HG03378 (cell line): Measurements from ENCODE around the gene DPH1.
A peak's percentile ranks its signal among the peaks of the same experiment; 100 is the strongest.

ENCODE experiments used
- ATAC-seq: cut with Tn5 transposase; IDR thresholded peaks from one replicate; pipeline ENCODE4 v1.9.1; 2021; ENCODE audit warnings: mild to moderate bottlenecking, moderate library complexity; ENCODE audit not compliant: unreplicated experiment

Gene DPH1

DNA sequence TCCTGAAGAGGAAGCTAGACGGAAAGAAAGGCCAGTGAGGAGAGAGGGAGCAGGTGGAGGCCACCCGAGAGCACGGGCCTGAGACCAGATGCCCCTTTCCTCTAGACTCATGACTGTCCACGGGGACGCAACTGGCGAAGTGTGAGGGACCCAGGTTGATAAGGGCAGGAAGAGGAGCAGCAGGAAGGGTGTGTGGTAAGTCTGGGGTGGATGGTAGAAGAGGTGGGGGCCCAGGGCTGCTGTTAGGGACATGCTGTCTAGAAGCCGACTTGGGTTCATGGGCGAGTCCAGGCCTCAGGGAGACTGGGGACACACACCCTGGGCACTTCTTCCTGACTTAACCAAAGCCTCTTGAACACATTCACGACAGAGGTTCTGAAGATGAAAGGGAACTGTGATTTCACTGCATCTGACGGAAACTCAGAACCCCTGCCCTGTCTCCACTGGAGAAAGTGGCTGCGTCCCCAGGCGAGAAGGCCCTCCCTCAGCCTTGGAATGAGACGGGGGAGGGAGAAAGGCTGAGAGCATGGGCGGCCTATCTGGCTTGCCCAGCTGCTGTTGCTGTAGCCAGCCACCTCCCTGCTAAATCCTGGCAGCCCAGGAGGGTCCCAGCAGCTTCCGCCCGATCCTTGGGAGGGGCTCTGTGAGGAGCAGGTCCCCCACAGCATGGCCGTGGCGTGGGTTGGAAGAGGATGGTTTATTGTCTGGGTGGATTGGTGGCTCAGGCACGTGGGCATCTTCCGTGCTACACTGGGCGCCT lies 30.9 kb downstream of the DPH1 start:
- ATAC-seq: no peak

DNA sequence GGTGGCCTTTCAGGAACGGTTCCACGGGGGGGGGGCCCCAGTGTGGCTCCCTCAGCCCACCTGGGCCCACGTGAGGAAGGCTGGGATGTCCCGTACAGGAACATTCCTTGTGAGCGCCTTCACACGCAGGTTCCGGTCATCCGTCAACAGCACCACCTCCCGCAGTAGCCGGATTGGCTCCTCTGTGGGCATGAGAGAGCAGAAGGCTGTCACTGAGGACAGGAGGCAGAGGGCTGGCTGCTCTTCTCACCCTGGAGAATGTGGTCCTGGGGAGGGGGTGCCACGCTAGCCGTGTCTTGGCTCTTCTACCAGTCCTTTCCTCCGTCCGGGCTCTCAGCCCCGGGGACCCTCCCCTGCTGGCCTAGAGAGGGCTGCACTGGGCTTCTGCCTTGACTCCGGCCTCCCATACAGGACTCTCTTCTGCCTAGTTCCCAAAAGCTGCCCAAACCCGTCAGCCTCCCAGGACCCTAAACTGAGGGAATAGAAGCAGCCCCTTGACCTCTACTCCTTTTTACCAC lies 31.5 kb downstream of the DPH1 start:
- no peak for ATAC-seq

DNA sequence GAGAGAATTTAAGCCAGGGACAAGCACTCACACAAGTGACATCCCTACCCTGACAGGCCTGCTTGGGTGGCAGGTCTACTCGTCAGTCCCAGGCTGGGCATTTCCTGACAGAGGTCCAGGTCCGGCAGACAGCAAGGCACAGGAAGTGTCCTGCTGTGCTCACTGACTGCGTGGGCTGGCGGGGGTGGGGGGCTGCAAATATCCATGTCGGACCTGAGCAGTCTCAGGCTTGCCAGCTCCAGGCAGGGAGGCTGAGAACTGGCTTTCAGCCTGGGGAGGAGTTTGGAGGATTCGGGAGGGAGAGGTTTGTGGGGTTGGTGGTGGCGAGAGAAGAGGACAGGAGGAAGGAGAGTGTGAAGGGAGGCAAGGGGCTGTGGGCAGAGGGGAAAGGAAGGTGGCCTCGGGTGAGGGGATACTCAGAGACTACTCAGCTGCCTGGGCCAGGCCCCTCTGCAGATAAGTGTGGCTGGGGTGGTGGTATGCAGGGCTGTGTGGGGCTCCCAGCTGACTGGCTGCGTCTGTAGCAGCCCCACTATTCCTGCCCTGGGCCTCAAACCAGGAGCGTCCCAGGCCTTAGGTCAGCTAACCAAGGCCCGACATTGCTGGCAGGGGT lies 32.7 kb downstream of the DPH1 start:
- ATAC-seq: no peak

DNA sequence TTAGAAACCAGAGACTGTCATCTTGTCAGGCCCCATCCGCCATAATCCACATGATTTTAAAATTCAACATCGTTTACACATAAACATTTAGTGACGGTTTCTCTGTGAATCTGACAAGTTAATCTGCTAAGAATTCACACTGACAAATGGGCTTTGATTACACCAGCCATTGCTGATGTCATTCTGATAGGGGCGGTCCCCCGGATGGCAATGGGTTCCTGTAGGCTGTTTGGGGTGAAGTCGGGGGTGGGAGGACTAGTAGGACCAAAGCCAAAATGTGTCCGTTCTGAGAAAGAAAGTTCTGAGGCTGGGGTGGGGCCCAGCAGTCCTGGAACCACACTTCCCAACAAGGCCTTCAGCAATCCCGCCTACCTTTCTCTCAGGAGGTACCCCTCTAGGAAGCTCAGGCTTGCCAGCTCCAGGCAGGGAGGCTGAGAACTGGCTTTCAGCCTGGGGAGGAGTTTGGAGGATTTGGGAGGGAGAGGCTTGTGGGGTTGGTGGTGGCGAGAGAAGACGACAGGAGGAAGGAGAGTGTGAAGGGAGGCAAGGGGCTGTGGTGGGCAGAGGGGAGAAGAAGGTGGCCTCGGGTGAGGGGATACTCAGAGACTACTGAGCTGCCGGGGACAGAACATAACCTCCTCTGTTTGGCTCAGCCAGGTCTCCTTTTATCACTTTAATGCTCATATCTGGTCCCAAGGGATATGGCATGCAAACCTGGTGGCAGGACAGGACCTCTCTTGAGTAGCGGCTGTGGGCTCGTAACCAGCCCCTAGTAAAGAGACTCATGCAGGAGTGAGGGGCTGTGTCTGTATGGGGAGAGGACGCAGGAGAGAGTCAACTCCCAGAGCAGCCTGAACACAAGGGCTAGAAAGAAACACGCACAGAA lies 33.6 kb downstream of the DPH1 start:
- ATAC-seq: no peak

DNA sequence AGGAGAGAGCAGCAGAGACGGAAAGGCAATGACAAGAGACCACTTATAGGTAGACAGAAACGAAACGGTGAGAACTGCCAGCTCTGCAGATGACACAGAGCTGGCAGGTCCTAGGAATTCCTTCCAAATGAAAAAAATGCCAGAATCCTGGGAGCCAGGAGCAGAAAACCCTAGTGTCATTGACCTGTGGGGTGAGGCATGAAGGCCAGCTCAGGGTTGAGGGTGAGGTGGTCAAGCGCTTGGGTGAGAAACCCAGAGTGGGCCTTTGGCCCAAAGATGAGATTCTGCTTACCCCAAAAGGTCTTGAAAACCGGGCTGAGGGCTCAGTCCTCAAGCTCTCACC lies 34.2 kb downstream of the DPH1 start:
- no peak for ATAC-seq

DNA sequence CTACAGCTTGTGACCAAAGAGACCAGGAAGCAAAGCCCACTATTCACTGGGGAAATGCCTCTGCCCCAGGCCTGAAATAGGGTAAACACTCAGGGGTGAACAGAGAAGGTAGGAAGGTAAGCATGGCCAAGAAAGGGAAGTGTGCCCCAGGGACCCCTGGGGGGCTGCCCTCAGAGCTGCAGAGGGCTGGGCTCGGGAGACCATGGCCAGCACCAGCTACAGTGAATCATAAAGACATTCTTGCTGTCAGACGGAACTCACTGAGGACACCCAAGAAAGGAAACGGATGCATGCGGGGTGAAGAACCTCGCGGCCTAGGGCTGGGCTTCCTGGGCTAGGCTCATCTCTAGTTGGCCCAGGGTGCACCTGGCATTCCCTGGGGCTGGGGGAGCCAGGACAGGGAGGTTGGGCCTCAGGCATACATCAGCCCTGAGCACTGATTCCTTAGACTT lies 34.6 kb downstream of the DPH1 start:
- no peak for ATAC-seq

DNA sequence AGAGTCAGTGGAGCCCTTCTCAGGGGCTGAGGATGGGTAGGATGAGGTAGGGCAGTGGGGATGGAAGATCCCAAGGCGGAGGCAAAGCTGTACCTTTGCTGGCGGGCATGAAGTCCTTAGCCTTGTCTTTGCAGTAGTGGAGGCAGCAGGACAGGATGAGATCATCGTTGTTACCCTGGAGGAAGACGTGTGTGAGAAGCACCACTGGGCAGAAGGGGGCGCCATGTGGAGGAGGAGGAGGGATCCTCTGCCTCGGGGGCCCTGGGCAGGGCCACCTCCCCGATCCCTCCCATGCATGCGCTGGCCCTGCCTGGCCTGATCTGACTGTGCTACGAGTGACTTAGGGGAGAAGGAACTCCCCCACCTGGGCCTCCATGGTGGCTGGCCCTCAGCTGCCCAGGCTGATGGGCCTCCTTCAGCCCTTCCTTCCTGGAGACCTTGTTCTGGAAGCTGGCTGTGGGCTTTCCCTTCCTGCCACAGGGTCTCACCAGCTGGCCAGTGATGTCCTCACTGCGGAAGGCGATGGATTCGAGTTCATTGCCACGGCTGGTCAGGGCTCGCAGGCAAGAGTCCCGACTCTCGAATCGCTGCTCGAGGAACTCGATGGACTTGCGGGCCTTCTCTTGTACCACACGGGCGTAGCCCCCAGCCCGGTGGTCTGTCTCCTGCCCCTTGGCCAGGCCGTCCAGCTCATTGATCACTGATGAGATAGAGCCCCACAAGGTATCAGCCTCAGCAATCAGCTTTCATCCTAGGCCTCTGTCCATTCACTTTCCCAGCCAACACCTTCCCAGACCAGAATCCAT lies 35.2 kb downstream of the DPH1 start:
- no peak for ATAC-seq

DNA sequence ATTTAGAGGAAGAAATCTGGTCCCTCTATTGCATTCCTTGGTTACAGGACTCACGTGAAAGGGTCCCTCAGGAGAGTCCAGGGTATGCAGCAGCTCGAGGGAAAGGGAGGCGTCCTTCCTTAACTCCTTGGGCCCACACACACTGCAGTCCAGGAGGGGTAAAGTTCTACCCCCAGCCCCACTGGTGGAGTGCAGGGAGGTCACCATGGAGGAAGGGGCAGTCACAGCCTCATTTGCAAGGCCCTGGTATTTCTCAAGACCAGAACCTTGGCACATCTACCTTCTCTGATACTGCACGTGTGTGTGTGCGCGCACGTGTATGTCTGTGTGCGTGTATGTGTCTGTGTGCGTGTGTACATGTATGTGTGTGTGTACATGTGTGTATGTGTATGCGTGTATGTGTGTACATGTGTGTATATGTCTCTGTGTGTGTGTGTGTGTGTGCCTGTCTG lies 36.0 kb downstream of the DPH1 start:
- no peak for ATAC-seq

DNA sequence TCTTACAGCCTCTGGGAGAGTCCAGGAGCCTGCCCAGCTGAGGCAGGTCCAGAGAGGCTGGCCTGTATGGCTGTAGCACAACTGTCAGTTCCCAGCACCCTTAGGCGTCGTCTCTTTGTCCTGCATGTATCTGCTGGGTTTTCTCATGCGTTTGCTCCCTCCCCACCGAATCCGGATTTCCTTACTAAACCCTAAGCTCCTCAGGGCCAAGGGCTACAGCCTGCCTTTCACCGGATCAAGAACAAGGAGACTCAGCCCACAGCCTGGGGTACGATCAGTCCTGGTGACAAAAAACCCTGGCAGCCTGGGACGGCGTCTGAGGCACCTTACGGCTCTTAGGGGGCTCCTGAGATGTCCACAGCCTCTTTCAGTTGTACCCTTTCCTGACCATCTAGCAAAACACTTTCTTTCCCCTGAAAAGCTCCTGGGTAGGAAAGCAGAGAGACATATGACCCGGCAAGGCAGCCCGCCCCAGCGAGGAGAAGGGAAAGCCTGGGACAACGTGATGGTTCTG lies 37.2 kb downstream of the DPH1 start:
- no peak for ATAC-seq

DNA sequence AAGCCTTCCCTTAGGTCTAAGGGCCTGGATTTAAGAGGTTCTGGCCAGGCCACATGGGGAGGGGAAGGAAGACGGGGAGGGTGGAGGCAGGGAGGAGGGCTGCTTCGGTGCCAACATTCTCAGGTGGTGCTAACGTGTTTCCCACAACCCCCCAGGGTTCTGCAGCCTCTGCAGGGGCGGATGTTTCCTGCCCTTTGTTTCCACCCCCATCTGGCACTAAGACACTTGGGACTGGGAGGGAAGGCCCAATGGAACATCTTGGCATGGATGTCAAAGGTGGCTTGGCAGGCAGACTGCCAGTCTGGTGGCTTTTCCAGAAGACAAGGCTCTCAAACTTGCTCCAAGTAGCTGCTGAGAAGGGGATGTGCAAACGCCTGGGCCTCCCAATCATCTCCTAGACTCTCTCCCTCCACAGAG lies 37.7 kb downstream of the DPH1 start:
- ATAC-seq: no peak

DNA sequence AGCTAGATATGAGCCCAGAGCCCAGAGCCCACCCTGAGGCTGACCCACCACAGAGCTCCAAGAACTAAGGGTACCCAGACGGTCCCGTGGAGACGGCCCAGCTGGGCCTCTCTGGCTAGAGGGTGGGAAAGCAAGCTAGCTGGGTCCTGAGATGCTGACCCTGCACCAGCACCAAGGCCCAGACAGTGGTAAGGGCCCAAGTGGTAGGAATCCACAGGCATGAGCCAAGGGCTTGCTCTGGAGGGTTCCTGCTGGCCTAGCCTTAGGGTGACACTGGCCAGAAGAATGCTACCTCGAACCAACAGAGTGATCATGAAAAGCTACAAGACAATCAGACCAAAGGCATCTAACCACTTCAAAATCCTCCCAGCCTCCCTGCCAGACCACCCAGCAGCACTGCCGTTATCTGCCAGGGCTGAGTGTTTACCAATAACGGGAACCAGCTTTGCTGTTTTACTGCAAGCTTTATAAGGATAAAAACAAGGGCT lies 38.1 kb downstream of the DPH1 start:
- ATAC-seq: no peak

DNA sequence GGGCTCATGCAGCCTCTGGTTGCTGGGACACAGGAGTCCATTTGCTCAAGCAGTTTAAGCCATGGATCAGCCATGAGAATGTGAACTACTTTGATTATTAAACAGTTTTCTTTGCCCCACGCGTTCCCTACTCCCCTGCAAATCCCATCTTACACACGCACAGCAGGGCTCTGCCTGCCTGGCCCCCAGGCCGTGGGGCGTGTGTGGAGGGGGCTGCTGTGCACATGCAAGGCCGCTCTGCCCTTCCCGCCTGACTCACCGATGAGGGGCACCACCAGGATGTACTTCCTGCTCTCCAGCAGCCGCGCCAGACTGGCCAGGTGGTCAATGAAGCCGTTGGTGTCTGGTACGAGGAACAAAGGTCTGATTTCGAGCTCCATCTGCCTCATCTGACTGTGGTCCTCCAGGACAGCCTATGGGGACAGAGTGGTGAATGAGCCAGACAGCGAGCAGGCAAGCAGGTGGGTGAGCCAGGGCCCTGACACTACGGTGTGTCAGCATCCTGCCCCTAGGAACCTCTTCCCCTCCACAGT lies 38.6 kb downstream of the DPH1 start:
- no peak for ATAC-seq

DNA sequence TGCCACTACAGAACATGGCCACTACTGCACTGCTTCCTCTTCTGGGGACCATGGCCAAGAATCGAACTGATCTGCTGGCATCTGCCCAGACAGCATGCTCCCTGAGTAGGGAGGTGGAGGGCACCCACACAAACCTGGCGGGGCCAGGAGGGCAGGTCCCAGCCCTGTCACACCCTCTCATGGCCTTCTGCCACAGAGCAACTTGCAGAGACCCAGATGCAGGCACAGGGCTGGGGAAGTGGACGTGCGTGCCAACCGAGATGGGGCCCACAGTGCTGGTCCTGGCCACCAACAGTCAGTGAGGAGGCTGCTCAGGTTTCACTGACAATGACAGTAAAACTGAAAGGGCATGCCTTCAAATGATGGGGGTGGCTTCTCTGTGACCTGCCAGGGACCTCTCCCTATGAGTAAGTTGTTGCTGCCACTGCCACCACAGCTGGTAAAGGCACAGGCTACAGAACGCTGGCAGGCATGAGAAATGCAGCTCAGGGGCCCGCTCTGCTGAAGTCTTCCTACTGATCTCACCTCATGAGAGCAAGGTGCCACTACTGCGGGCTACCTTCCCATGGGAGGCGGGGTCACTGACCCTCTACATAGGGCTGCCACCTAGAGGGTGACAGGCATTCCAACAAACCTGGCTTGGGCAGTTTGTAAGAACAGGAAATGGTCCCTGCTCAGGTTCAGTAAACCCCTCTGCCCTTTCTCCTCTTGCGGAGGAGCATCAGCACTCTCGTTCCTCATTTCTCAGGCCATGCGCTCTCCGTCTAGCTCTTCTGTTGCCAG lies 40.5 kb downstream of the DPH1 start:
- ATAC-seq: peak; percentile 77

DNA sequence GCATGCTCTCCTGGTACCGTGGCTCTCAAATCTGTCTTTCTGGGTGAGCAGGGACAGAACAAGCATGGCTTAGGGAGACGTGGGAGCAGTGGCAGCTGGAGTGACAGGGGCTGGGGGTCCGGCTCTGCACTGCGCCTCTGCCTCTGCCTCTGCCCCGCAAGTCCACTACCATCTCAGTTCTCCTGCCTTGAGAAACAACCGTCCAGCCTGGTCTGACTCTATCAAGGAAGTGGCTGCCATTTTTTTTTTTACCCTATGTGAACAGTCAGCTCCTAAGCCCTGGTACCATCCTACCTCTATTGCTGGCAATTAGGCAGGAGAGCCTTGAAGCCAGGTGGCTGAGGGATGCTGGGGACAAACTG lies 41.1 kb downstream of the DPH1 start:
- no peak for ATAC-seq

DNA sequence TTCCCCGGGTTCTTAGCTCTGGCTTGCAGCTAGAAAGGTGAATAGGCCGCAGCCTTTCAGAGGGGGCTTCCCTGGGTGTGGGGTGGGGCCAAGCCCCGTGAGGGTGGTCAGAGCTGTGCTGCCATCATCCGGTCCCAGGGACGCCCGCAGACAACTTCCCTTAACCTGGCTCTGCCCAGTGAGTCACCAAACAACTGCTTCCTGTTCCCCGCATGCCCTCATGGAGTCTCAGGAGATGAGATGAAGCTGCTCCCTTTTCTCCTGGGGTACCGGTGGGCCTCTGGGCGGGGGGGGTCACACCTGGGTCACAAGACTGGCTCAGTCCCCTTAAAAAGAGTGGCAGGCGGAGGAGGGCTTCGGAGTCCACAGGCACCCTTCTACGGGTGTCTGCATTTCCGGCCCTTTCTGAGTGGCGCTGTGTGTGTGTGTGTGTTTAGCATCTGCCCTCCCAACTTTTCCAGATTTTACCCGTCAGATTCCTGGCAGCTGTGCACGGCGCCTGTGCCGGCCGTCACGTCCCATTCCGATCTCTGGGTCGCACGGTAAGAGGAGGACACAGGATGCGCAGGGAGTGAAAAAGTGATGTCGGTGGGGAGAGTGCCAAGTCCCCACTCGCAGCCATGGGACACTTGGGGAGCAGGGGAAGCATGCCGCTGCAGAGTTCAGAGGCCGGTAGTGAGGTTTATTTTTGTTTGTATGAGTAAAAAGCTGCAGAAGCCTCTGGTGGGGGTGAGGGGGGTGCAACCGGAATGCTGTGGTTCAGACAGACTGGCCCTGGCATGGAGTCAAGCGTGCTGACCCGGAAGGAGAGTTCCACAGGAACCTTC lies 41.7 kb downstream of the DPH1 start:
- ATAC-seq: no peak

DNA sequence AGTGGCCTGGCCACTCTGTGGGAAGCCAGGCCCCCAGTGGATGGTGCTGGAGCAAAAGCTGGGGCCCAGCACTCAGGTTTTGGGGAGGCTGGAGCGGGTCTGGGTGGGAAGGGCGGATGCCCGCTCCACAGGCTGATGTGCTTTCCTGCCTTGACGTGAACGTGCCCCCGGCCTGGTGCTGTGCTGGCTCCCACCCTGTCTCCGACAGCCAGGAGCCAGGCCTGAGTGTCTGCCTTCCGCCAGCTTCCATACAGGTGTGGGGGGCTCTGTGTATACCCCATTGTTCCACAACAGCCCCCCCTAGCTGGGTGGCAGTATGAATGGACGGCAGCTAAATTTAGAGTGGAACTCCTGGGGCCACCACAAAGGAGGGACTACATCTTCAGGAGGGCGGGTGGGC lies 45.0 kb downstream of the DPH1 start:
- ATAC-seq: no peak

DNA sequence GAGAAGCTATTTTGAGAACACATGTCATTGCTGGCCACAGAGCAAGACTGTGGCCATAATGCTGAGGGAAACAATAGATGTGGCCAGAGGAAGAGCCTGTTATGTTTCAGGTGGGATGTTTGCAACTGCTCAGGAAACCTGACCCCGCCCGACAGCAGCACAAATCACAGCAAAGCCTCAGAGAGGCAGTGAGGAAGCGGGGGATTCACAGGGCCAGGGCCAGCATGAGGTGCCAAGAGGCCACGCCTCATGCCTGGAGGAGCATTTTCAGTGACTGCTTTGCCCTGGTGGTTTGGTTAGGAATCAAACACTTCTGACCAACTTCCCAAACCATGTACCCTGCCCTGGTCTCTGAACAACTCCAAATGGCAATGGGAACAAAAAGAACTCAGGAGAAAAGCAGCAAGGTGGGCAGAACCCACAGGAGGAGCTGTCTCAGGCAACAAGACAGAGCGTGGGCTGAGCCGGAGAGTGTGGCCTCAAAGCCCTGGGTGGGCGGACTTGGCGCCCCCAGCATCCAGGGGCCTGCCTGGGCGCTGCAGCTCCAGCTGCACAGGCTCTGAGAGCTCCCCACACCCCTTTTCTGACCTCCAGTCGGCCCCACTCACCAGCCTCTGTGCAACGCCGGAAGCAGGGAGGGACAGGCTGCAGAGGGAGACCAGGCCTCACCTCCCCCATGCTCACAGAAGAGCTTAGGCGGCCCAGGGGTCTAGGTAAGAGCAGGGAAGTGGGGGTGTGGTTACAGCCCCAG lies 45.6 kb downstream of the DPH1 start:
- no peak for ATAC-seq
